Measurements from ENCODE around the gene TMEM150C.

GRCh38 chr4:82543131-82543530, 18.7 kb downstream of the TMEM150C start:
- TF ChIP-seq POLR2A (IDR thresholded peaks at IDR 0.05; ENCODE audit: low read length) (no peak), CTCF (IDR thresholded peaks at IDR 0.05) (no peak), FOSL2 (IDR thresholded peaks at IDR 0.05) (no peak), FOSL2 (CRISPR knock-in tag; IDR thresholded peaks at IDR 0.05) (no peak), MAZ (IDR thresholded peaks at IDR 0.05; ENCODE audit: borderline replicate concordance, low read depth, low read length) (no peak), EP300 (IDR thresholded peaks at IDR 0.05) (no peak), CBX2 (IDR thresholded peaks at IDR 0.05; ENCODE audit: borderline replicate concordance, low read depth) (no peak), JUN (IDR thresholded peaks at IDR 0.05) (no peak), PBX3 (IDR thresholded peaks at IDR 0.05) (no peak)

Data from A549 (cell line).